ENCODE results near the gene CCDC107. TPM values are rescaled to one million over a fixed set of nuclear protein-coding genes. Genes with fewer than 3 reads are reported as not detected.
A peak's percentile ranks its signal among the peaks of the same experiment; 100 is the strongest.
"Not testable (repeated sequence)": the region's sequence is repeated elsewhere in the genome, so short reads cannot be mapped to it uniquely, and the experiment has no call there.

CCDC107 gene
- 8.6 and 9.5 TPM in 2 replicates for total RNA-seq (2014; rRNA removed; shearing (Covaris generic))

- DNase-seq (ENCODE audit: low read depth) = peak; percentile 94
These were observed at the start of gene CCDC107 for GRCh38 chr9:35658137-35658967. CCDC107 (plus strand) TSS chr9:35658292; CDS start chr9:35658380, 88 bp downstream.

- DNase-seq (ENCODE audit: low read depth) = no peak
These were observed 48.9 kb upstream of the CCDC107 start for GRCh38 chr9:35609001-35609819.

GRCh38 chr9:35609820-35610163 lies 48.3 kb upstream of the CCDC107 start:
- DNase-seq (ENCODE audit: low read depth) = no peak

- DNase-seq (ENCODE audit: low read depth) = peak; percentile 47
These were observed 46.8 kb upstream of the CCDC107 start for GRCh38 chr9:35611230-35611797.

GRCh38 chr9:35612066-35612465 lies 46.0 kb upstream of the CCDC107 start:
- DNase-seq (ENCODE audit: low read depth) = not testable (repeated sequence)

- DNase-seq (ENCODE audit: low read depth) = no peak
These were observed 45.2 kb upstream of the CCDC107 start for GRCh38 chr9:35612843-35613242.

- no peak for DNase-seq (ENCODE audit: low read depth)
These were observed 42.0 kb upstream of the CCDC107 start for GRCh38 chr9:35615981-35616680.

- DNase-seq (ENCODE audit: low read depth) = peak; percentile 72
These were observed 41.2 kb upstream of the CCDC107 start for GRCh38 chr9:35616681-35617459.

- no peak for DNase-seq (ENCODE audit: low read depth)
These were observed 40.5 kb upstream of the CCDC107 start for GRCh38 chr9:35617548-35617947.

- no peak for DNase-seq (ENCODE audit: low read depth)
These were observed 39.8 kb upstream of the CCDC107 start, which contains the start of gene CD72 for GRCh38 chr9:35618325-35618727. CD72 (minus strand) TSS chr9:35618413; CDS start chr9:35618303, 110 bp downstream.

GRCh38 chr9:35618854-35619799 lies 39.0 kb upstream of the CCDC107 start:
- no peak for DNase-seq (ENCODE audit: low read depth)

- no peak for DNase-seq (ENCODE audit: low read depth)
These were observed 38.3 kb upstream of the CCDC107 start for GRCh38 chr9:35619800-35620158.

GRCh38 chr9:35627575-35627974 lies 30.5 kb upstream of the CCDC107 start:
- no peak for DNase-seq (ENCODE audit: low read depth)

- no peak for DNase-seq (ENCODE audit: low read depth)
These were observed 29.6 kb upstream of the CCDC107 start for GRCh38 chr9:35628389-35628991.

- no peak for DNase-seq (ENCODE audit: low read depth)
These were observed 28.5 kb upstream of the CCDC107 start for GRCh38 chr9:35629597-35629996.

- no peak for DNase-seq (ENCODE audit: low read depth)
These were observed 22.4 kb upstream of the CCDC107 start for GRCh38 chr9:35635730-35636129.

GRCh38 chr9:35636135-35636876 lies 21.8 kb upstream of the CCDC107 start:
- DNase-seq (ENCODE audit: low read depth) = no peak

- DNase-seq (ENCODE audit: low read depth) = not testable (repeated sequence)
These were observed 21.2 kb upstream of the CCDC107 start for GRCh38 chr9:35636877-35637246.

Measured in Daoy (cell line).